DND-41 (cell line): ENCODE measurements around the gene PAK5.

Experiments
- ATAC-seq: fragments of 200-7000 bp; cut with Tn5 transposase; 3 replicates; pipeline ENCODE4 v1.9.1; 2021; ENCODE audit warnings: low read depth; ENCODE audit not compliant: insufficient read depth
- DNase-seq: peaks from one replicate; pipeline ENCODE4 v3.0.0-alpha.2; 2020
- H2AFZ ChIP-seq: 2 replicates; pipeline ENCODE4 v1.6.0; 2012; ENCODE audit warnings: low read depth, low read length
- H3K27ac ChIP-seq: 2 replicates; pipeline ENCODE4 v1.5.1; 2012; ENCODE audit warnings: low read length, inconsistent platforms
- H3K27me3 ChIP-seq: fragments of 200-600 bp; sonication (generic); 2 replicates; pipeline ENCODE4 v1.6.0; 2012; ENCODE audit warnings: low read length, mild to moderate bottlenecking, inconsistent platforms; ENCODE audit not compliant: insufficient read depth, poor library complexity
- H3K36me3 ChIP-seq: 2 replicates; pipeline ENCODE4 v1.5.1; 2012; ENCODE audit warnings: low read length, inconsistent platforms; ENCODE audit not compliant: insufficient read depth
- H3K4me1 ChIP-seq: 2 replicates; pipeline ENCODE4 v1.5.1; 2012; ENCODE audit warnings: mild to moderate bottlenecking, low read length; ENCODE audit not compliant: insufficient read depth
- H3K4me2 ChIP-seq: 2 replicates; pipeline ENCODE4 v1.6.0; 2012; ENCODE audit warnings: mild to moderate bottlenecking, moderate library complexity, low read length, inconsistent platforms; ENCODE audit not compliant: insufficient read depth
- H3K4me3 ChIP-seq, 2 experiments: fragments of 200-600 bp in 1 of 2; shearing (Covaris generic) in 1 of 2; 2 replicates each; pipeline ENCODE4 v1.5.1; 2012 to 2016; ENCODE audit warnings: inconsistent platforms in 2 of 2, low read length in 2 of 2, mild to moderate bottlenecking in 2 of 2, low read depth in 1 of 2, moderate library complexity in 1 of 2
- H3K79me2 ChIP-seq: 2 replicates; pipeline ENCODE4 v1.6.0; 2012; ENCODE audit warnings: low read length, inconsistent platforms; ENCODE audit not compliant: insufficient read depth
- H3K9ac ChIP-seq: 2 replicates; pipeline ENCODE4 v1.6.0; 2012; ENCODE audit warnings: low read depth, mild to moderate bottlenecking, inconsistent platforms, low read length, moderate library complexity
- H3K9me3 ChIP-seq: 2 replicates; pipeline ENCODE4 v1.5.1; 2012; ENCODE audit warnings: low read length, moderate library complexity, mild to moderate bottlenecking, inconsistent platforms; ENCODE audit not compliant: insufficient read depth, severe bottlenecking
- H4K20me1 ChIP-seq: 2 replicates; pipeline ENCODE4 v1.6.0; 2012; ENCODE audit warnings: low read length; ENCODE audit not compliant: insufficient read depth
- CTCF ChIP-seq: IDR thresholded peaks from 2 replicates; pipeline ENCODE4 v1.5.1; 2012; ENCODE audit warnings: borderline replicate concordance, low read length, moderate library complexity, mild to moderate bottlenecking; ENCODE audit not compliant: poor library complexity, severe bottlenecking; ENCODE audit errors: extremely low read depth
- EZH2 ChIP-seq: IDR thresholded peaks from 3 replicates; pipeline ENCODE4 v1.6.1; 2012; ENCODE audit warnings: borderline replicate concordance, low read depth, mild to moderate bottlenecking, moderate library complexity, low read length, inconsistent platforms; ENCODE audit not compliant: severe bottlenecking

PAK5 gene

GRCh38 chr20:9663423-9663822 lies 175.5 kb downstream of the PAK5 start:
- Histone ChIP-seq H3K79me2 (no peaks in the 10 kb centered on the region), H3K4me3 (no peak overlapping the region), H3K4me2 (no peak overlapping the region), H3K9ac (no peak overlapping the region), H3K27ac (no peak overlapping the region), H3K27me3 (no peaks in the 10 kb centered on the region), H3K4me1 (no peaks in the 10 kb centered on the region), H4K20me1 (no peaks in the 10 kb centered on the region), H3K36me3 (no peaks in the 10 kb centered on the region), H2AFZ (no peak overlapping the region), H3K9me3 (no peaks in the 10 kb centered on the region)
- TF ChIP-seq CTCF = no peak
- TF ChIP-seq EZH2 = no peak
- ATAC-seq (no peak), DNase-seq (no peak)

GRCh38 chr20:9660236-9660868 lies 178.5 kb downstream of the PAK5 start:
- H3K4me1 ChIP-seq = no peaks in the 10 kb centered on the region
- H3K9me3 ChIP-seq = no peaks in the 10 kb centered on the region
- H3K4me3 ChIP-seq = no peak overlapping the region
- H3K4me2 ChIP-seq = no peak overlapping the region
- no peak for TF ChIP-seq EZH2
- TF ChIP-seq CTCF = no peak
- ATAC-seq (no peak), DNase-seq (peak; percentile 48)
- no peaks in the 10 kb centered on the region for H3K27me3 ChIP-seq
- H3K27ac ChIP-seq = no peak overlapping the region
- no peaks in the 10 kb centered on the region for H4K20me1 ChIP-seq
- no peaks in the 10 kb centered on the region for H3K36me3 ChIP-seq
- no peak overlapping the region for H3K9ac ChIP-seq
- H3K79me2 ChIP-seq = no peaks in the 10 kb centered on the region
- no peak overlapping the region for H2AFZ ChIP-seq

GRCh38 chr20:9647741-9648140 lies 191.1 kb downstream of the PAK5 start:
- Histone ChIP-seq H3K36me3 (no peaks in the 10 kb centered on the region), H3K4me2 (no peak overlapping the region), H3K79me2 (no peaks in the 10 kb centered on the region), H3K9ac (no peak overlapping the region), H3K27ac (no peak overlapping the region), H3K4me1 (no peaks in the 10 kb centered on the region), H4K20me1 (no peaks in the 10 kb centered on the region), H3K4me3 (no peak overlapping the region), H2AFZ (no peak overlapping the region), H3K9me3 (no peaks in the 10 kb centered on the region), H3K27me3 (no peaks in the 10 kb centered on the region)
- no peak for ATAC-seq
- TF ChIP-seq EZH2 = no peak
- TF ChIP-seq CTCF = no peak
- DNase-seq = no peak

GRCh38 chr20:9646375-9646774 lies 192.5 kb downstream of the PAK5 start:
- Histone ChIP-seq H3K4me3 (no peak overlapping the region), H3K27ac (no peak overlapping the region), H3K9ac (no peak overlapping the region), H3K27me3 (no peaks in the 10 kb centered on the region), H2AFZ (no peak overlapping the region), H3K79me2 (no peaks in the 10 kb centered on the region), H3K4me2 (no peak overlapping the region), H4K20me1 (no peaks in the 10 kb centered on the region), H3K4me1 (no peaks in the 10 kb centered on the region), H3K36me3 (no peaks in the 10 kb centered on the region), H3K9me3 (no peaks in the 10 kb centered on the region)
- no peak for DNase-seq
- ATAC-seq = no peak
- TF ChIP-seq EZH2 = no peak
- no peak for TF ChIP-seq CTCF
